Tibial nerve (tissue), 4 donors: ENCODE data around the gene FBXL15. TPM values are rescaled to one million over a fixed set of nuclear protein-coding genes. Genes with fewer than 3 reads are reported as not detected.

Experiments
- DNase-seq, 2 donors: peaks; one replicate each; pipeline ENCODE4 v3.0.0-alpha.2; 2019; ENCODE audit warnings: low spot score in 2 of 2
- H3K27ac ChIP-seq, 4 donors: fragments of 200-600 bp; sonication (generic) in 3 of 4; one replicate each; pipeline ENCODE4 v1.5.1; 2017 to 2019; ENCODE audit warnings: mild to moderate bottlenecking in 1 of 4
- H3K27me3 ChIP-seq, 2 donors: fragments of 200-600 bp; sonication (generic) in 1 of 2; one replicate each; pipeline versions ENCODE4 v1.5.1 to v1.6.0; 2017 to 2019
- H3K36me3 ChIP-seq, 3 donors: fragments of 200-600 bp; sonication (generic); one replicate each; pipeline ENCODE4 v1.5.1; 2018 to 2019
- H3K4me1 ChIP-seq, 4 donors: fragments of 200-600 bp; sonication (generic) in 3 of 4; one replicate each; pipeline ENCODE4 v1.5.1; 2017 to 2019
- H3K4me3 ChIP-seq, 4 donors: fragments of 200-600 bp; sonication (generic) in 3 of 4; one replicate each; pipeline ENCODE4 v1.5.1; 2017 to 2019; ENCODE audit warnings: mild to moderate bottlenecking in 1 of 4, moderate library complexity in 1 of 4
- H3K9me3 ChIP-seq, 4 donors: fragments of 200-600 bp; sonication (generic) in 3 of 4; one replicate each; pipeline ENCODE4 v1.5.1; 2017 to 2019
- CTCF ChIP-seq, 5 experiments: fragments of 200-600 bp in 3 of 5; fragments of 450-650 bp in 2 of 5; sonication (generic) in 3 of 5; IDR thresholded peaks; one replicate each; pipeline ENCODE4 v1.5.1; 2016 to 2019; ENCODE audit warnings: antibody characterized with exemption in 5 of 5, mild to moderate bottlenecking in 3 of 5, moderate library complexity in 2 of 5
- EP300 ChIP-seq, 2 donors: sonication (generic); formaldehyde crosslinking; IDR thresholded peaks; one replicate each; pipeline ENCODE4 v1.6.1; 2017; ENCODE audit warnings: antibody characterized with exemption in 2 of 2, mild to moderate bottlenecking in 1 of 2
- POLR2A ChIP-seq, 2 donors: fragments of 450-650 bp; IDR thresholded peaks; one replicate each; pipeline ENCODE4 v1.6.1; 2017; ENCODE audit warnings: antibody characterized with exemption in 2 of 2, mild to moderate bottlenecking in 2 of 2, moderate library complexity in 2 of 2
- WGBS, 2 donors: methylation state at CpG; one replicate each; pipeline ENCODE4 v1.1.5; 2018; 5-methylcytosine and 5-hydroxymethylcytosine counted together
- total RNA-seq, 4 donors: library from RNA; depleted of rRNA; stranded (reverse); fragments of >200 nt; gene quantifications; one replicate each; pipeline ENCODE4 v1.1.0, GENCODE V29; 2016

FBXL15 gene
- total RNA-seq, 4 donors from 2014 or later = 25.8 to 51.1 (median 46.2) TPM

GRCh38 chr10:102462512-102463054 lies 41.9 kb downstream of the FBXL15 start:
- 63 to 69% methylated on average over 6 of the region's 6 CpGs for WGBS, 2 donors
- DNase-seq = no peak
- no peak for TF ChIP-seq CTCF (IDR thresholded peaks at IDR 0.05)
- TF ChIP-seq EP300 (IDR thresholded peaks at IDR 0.05) = no peak
- no peak for TF ChIP-seq POLR2A (IDR thresholded peaks at IDR 0.05)
- no peaks in the 10 kb centered on the region for H3K9me3 ChIP-seq
- H3K27ac ChIP-seq = no peak overlapping the region
- H3K27me3 ChIP-seq = no peaks in the 10 kb centered on the region
- H3K36me3 ChIP-seq = no peaks in the 10 kb centered on the region
- no peak overlapping the region for H3K4me3 ChIP-seq
- H3K4me1 ChIP-seq = peaks cover 0 to 28% (median 12%) of the 10 kb centered on the region in 4 donors

- DNase-seq = no peak
- Histone ChIP-seq H3K27me3 (no peaks in the 10 kb centered on the region), H3K27ac (no peak overlapping the region), H3K36me3 (no peaks in the 10 kb centered on the region), H3K4me1 (peaks cover 0 to 34% (median 16%) of the 10 kb centered on the region in 4 donors), H3K9me3 (no peaks in the 10 kb centered on the region), H3K4me3 (no peak overlapping the region)
- WGBS, 2 donors = 85 to 86% methylated on average over 10 of the region's 10 CpGs
- TF ChIP-seq CTCF (IDR thresholded peaks at IDR 0.05) (no peak), POLR2A (IDR thresholded peaks at IDR 0.05) (no peak), EP300 (IDR thresholded peaks at IDR 0.05) (no peak)
These were observed 43.3 kb downstream of the FBXL15 start for GRCh38 chr10:102463983-102464382.

GRCh38 chr10:102465466-102465865 lies 44.8 kb downstream of the FBXL15 start:
- no peak overlapping the region for H3K27ac ChIP-seq
- peaks cover 0 to 34% (median 15%) of the 10 kb centered on the region in 4 donors for H3K4me1 ChIP-seq
- TF ChIP-seq CTCF (IDR thresholded peaks at IDR 0.05) (no peak), POLR2A (IDR thresholded peaks at IDR 0.05) (no peak), EP300 (IDR thresholded peaks at IDR 0.05) (no peak)
- no peak overlapping the region for H3K4me3 ChIP-seq
- H3K36me3 ChIP-seq = peaks cover 0 to 6% (median 0%) of the 10 kb centered on the region in 3 donors
- no peaks in the 10 kb centered on the region for H3K27me3 ChIP-seq
- 48 to 58% methylated on average over 3 of the region's 3 CpGs for WGBS, 2 donors
- DNase-seq = no peak
- H3K9me3 ChIP-seq = no peaks in the 10 kb centered on the region

GRCh38 chr10:102467318-102467717 lies 46.7 kb downstream of the FBXL15 start:
- Histone ChIP-seq H3K36me3 (peaks cover 0 to 16% (median 0%) of the 10 kb centered on the region in 3 donors), H3K9me3 (no peaks in the 10 kb centered on the region), H3K4me3 (no peak overlapping the region), H3K27ac (no peak overlapping the region), H3K4me1 (peaks cover 0 to 16% (median 6%) of the 10 kb centered on the region in 4 donors), H3K27me3 (no peaks in the 10 kb centered on the region)
- no peak for DNase-seq
- TF ChIP-seq EP300 (IDR thresholded peaks at IDR 0.05) (no peak), CTCF (IDR thresholded peaks at IDR 0.05) (no peak), POLR2A (IDR thresholded peaks at IDR 0.05) (no peak)
- WGBS, 2 donors = 89 to 92% methylated on average over 6 of the region's 6 CpGs

GRCh38 chr10:102467971-102468438 lies 47.4 kb downstream of the FBXL15 start:
- peaks cover 0 to 23% (median 0%) of the 10 kb centered on the region in 3 donors for H3K36me3 ChIP-seq
- no peaks in the 10 kb centered on the region for H3K27me3 ChIP-seq
- H3K27ac ChIP-seq = no peak overlapping the region
- 56 to 58% methylated on average over 6 of the region's 6 CpGs for WGBS, 2 donors
- H3K9me3 ChIP-seq = no peaks in the 10 kb centered on the region
- no peak for TF ChIP-seq EP300 (IDR thresholded peaks at IDR 0.05)
- TF ChIP-seq CTCF (IDR thresholded peaks at IDR 0.05) = no peak
- no peak for DNase-seq
- peaks cover 0 to 10% (median 4%) of the 10 kb centered on the region in 4 donors for H3K4me1 ChIP-seq
- no peak overlapping the region for H3K4me3 ChIP-seq
